GM19467 (cell line): ENCODE results near the gene EFCAB6.

Source experiments
- ATAC-seq: cut with Tn5 transposase; IDR thresholded peaks from one replicate; pipeline ENCODE4 v1.9.1; 2021; ENCODE audit warnings: mild to moderate bottlenecking, moderate library complexity; ENCODE audit not compliant: unreplicated experiment

EFCAB6 gene

DNA sequence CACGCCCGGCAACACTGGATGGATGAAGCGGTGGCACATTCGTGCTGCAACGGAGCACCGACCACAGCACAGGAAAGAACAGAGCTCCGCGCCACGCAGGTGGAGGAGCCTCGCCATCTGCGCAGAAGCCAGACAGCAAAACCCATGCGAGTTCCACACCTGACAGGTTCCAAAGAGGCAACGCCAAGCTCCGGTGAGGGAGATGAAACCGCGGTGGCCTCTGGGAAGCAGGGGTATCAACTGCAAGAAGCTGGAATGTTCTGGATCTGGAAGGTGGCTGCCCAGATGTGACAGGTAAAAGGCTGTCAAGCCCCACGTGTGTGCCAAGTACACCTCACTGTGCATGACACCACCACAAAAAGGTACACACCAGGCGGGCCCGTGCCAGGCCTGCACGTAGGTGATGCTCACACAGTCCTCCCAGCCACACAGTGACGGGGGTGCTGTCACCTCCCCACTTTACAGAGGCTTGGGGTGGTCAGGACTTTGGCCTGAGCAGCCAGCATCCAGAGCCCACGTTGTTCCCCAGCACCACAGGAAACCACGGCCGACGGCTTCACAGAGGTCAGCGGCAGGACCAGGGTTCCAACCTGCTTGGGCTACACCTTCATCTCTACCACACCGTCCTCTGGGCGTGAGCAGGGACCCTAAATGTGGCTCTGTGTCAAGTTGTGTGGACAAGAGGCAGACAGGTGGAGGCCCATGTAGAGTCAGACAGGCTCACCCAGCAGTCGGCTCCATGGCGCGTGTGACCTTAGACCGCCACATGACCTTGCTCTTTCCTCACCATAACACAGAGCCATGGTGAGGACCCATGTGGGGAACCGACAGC is 19.7 kb upstream of the EFCAB6 start:
- no peak for ATAC-seq

DNA sequence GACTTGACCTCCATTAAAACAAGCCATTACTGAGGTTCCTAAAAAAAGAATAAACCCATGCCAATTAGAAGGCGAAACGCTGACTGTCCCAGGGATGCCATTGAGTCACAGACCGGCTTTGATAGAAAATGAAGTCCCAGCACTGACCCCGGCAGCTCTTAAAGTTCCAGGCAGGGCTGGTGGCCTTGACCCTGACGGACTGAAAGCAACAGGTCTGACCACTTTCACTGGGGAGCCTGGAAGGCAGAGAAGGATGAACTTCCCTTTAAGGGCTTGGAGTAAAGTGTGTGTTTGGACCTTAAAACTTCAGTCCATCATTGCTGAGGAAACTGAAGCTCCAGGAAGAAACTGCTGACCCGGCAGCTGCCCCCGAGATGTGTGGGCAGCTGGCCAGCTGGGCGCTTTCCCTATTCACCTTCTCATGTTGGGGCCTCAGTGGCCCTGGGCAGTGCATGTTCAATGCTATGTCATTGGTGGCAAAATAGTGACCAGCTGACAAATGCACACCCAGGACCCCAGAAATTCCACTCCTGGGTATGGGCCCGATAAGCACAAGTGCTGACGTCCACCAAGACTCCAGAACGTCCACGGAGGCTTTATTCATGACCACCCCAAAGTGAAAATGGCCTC is 18.9 kb upstream of the EFCAB6 start:
- ATAC-seq, result no peak

DNA sequence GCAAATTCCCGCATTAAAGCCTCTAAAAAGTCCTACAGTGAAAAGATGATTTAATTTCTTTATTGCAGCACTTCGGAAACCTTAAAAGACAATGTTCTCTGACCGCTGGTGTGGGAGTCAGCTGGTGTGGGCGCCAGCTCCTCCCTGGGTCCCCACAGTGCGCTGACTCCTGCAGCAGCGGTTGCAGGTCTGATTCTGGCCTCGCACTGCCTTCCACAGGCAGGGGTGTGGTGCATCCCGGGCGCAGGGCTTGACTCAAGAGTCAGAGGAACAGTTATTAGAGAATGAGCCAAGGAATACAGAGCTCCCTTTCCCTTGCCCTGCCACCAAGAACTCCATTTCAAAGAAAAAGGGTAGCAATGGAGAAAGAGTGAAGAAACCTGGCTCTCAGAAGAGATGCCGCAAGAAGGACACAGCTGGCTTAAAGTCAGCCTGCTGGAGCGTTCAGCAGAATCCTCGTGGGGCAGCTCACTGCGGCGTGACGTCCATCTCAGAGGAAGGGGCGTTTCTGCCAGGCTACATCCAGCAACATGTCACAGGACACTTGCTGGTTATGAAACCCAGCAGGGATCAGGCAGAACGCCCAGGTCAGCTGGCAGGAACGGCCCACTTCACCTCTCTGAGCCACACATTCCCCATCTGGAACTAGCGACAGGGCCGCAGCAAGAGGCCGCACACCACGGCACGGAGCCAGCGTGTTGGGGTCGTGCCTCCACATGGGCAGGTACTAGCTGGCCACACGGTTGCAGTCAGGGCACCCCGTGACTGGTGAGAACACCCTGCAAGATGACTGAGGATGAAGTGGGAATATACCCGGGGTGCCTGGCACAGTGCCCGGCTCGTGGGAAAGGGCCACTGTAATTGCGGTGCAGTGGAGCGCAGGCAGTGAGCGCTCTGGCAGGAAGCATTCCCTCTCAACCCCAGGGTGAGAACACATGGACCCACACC is 18.1 kb upstream of the EFCAB6 start:
- no peak for ATAC-seq

DNA sequence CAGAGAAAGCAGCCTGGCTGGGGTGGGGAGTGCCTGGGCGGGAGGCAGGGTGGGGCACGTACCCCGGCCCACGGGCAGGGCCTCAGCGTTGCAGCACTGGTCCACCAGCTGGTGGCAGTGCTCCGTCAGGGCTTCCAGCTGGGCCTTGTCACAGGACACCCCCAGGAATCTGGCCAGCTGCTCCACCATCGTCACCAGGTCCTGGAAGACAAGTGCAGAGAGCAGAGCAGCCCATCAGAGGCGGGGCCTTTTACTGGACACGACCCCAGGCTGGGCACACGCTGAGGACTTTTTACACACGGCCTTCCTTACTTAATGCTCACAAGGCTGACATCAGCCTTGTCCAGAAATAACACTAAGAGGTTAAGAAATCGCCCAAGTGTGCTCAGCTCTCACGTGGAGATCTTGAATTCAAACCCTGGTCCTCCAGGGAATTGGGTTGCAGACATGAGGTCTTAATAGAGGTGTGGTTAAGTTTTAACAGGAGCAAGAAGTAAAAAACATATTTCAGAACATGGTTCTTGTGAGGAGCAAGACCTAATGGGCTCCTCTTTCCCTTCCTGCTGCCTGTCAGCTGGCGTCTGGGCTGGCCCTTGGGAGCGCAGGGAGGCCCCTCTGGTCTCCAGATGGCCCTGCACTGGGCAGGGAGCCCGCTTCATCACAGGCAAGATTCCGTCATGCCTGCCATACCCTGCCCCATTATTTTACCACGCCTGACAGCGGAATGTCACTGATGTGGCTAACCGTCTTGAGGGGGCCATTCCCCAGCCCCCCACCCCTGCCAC is 17.1 kb upstream of the EFCAB6 start:
- ATAC-seq, result no peak

GRCh38 chr22:43828725-43828997 is 16.6 kb upstream of the EFCAB6 start:
- ATAC-seq, result no peak

DNA sequence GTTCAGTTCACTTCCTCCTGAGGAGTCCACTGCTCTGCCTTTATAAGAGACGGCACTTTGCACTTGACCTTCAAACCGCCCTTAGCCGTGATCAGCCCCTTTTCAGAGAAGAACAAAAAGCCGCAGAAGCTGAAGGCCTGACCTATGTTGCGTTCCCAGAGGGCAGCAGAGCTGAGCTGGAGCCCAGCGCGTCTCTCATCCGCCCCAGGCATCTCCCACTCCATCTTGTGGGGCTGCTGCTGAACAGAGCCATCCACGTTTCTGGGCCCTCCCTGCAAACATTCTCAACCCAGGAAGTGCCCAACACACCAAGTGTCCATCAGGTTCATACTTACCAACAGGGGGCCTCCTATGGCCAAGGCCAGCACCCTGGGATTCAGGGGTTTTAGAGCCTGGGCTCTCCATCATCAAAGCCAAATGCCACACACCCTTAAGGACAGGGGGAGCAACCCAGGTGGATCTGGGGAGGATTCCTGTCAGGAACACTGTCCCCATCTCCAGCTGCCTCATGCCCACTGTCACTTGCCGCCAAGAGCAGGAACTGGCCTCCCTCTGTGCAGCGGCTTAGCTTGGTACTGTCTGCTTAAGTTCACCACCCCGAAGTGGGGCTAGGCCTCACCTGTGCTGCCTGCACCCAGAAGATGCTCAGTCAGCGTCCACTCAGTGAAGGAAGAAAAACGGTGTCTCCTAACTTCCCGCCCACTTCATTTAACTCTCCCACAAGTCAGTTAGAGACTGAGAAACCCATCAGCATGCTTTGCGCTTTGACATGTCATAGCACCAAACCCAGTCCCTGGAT is 16.0 kb upstream of the EFCAB6 start:
- ATAC-seq, result no peak

GRCh38 chr22:43827003-43827735 is 15.1 kb upstream of the EFCAB6 start:
- ATAC-seq, result no peak

GRCh38 chr22:43826142-43827002 is 14.3 kb upstream of the EFCAB6 start:
- no peak for ATAC-seq

DNA sequence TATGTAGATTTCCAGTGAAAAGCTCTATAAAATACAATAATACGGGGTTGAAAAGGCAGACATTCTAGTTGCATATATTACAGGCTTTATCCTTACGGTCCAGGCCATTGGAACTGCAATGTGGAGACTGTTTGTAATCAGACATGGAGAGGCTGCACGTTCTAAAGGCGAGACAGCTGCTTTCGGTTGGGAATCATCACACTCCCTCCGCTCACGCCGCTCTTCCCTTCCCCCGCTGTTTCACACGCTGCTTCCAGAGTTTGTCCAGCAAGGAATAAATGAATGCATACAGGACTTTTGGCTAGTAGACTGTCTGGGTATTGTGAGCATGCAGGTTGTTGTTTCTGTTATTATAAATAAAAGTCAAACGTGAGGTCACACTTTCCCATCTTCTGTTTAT is 13.5 kb upstream of the EFCAB6 start:
- no peak for ATAC-seq

DNA sequence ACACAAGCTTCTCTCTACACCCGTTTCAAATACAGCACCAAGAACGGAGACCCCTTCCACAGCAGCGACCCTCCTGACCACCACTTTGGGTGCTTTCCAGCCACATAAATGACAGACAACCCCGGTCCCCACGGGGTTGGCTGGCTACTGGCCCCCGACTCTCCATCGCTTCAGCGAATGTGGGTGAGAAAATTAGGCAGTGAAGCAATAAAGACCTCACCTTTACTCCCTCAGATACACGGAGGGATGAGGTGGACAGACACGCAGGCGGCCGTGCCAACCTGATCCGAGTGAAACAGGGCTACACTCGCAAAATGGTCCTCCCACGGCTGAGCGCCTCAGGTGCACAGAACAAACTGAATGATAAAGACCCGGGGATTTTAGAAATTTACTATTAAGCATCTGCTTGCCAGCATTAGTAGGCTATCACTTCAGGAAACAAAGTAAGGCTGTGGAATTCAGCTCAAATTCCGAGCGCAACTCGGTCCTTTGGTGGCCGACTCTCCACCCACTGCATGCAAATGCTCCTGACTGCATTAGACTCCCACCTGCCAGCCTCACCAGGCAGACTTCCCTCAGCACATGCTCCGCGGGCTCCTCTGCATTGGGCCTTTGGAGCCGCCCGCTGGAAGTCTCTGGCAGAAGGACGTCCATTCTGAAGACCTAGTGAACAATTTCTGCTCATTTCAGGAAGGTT is 12.8 kb upstream of the EFCAB6 start:
- ATAC-seq, result no peak

DNA sequence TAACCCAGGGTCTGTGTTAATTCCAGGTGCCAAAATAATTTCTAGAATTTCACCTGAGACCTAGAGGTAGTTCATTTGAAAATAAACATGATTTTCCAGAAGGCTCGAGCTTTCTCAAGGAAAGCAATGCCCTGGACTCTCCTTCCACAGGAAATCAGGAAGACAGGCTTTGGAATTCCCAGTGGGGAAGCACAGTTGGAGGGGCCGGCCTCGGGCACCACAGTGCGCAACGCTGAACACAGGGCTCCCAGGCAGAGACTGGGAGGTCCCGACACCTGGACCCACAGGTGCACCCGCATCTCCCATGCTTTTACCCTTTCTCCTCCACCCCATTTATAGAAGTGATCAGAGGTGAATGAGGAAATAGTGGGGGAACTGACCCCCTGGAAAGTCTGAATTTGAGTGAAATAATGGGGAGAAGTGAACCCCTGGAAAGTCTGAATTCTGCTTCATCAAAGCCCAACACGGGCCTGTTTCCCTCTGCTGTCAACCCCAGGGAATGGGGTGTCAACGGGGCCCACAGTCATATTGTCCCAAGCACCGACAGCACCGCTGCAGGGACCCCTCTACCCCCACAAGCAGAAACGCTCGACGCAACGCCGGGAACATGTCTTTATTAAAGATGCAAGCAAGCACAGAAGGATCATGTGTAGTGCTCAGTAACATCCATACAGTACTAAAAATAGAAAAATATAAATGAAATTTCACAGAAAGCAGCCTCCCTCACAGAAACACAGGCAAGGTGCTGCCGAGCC is 12.0 kb upstream of the EFCAB6 start:
- ATAC-seq, result no peak

DNA sequence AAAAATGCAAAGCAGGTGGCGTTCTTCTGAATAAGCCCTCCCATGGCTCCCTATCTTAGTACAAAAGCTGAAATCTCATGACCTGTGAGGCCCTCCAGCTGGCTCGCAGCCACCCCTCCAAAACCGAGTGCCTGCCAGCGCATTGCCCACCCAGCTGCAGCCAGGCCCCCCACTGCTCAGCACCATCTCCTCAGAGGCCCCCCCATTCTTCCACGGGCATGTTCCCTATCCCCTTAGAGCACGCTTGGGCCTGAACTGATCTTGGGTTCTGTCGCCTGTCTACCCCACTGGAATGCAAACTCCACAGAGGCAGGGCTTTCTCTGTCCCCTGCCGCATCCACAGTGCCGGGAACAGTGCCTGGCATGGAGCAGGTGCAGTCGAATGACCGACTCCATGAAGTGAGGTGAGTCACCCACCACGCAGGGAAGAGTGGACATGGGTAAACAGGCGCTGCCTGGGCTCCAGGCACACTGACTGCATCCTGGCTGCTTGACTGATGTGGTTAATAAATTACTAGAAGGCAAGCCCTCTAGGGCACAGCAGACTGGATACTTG is 11.3 kb upstream of the EFCAB6 start:
- ATAC-seq, result no peak

- ATAC-seq, result no peak
These were observed 9.7 kb upstream of the EFCAB6 start for GRCh38 chr22:43821606-43822425.

- no peak for ATAC-seq
These were observed 8.7 kb upstream of the EFCAB6 start for GRCh38 chr22:43820651-43821305.

- ATAC-seq, result no peak
These were observed 8.0 kb upstream of the EFCAB6 start for GRCh38 chr22:43819931-43820640.
